A549 treated with Mapracorat at 1 μM for 4 hours (cell line): ENCODE results near the gene NDUFAF3. TPM values are rescaled to one million over a fixed set of nuclear protein-coding genes. Genes with fewer than 3 reads are reported as not detected.

Experiments
- total RNA-seq: library from RNA; stranded (reverse); fragments of 200-300 nt; extraction: Qiagen RNA extraction; gene quantifications from 5 replicates; pipeline ENCODE4 v1.2.3, GENCODE V29; 2022

The NDUFAF3 gene
- 61.9 to 93.9 TPM (median 86.0 TPM) in 5 replicates for total RNA-seq

GRCh38 chr3:49021813-49022687 is at the start of gene NDUFAF3:
NDUFAF3 (plus strand) TSS chr3:49022121; CDS start chr3:49022145, 24 bp downstream.

GRCh38 chr3:48989796-48990635 is 31.9 kb upstream of the NDUFAF3 start, which contains the start of gene P4HTM:
P4HTM (plus strand) TSS chr3:48990241; CDS start chr3:48990257, 16 bp downstream.

GRCh38 chr3:49007068-49007770 is 14.7 kb upstream of the NDUFAF3 start, which contains the start of gene WDR6:
WDR6 (plus strand) TSS chr3:49007391; CDS start chr3:49007432, 41 bp downstream.

GRCh38 chr3:49017971-49018706 is 3.8 kb upstream of the NDUFAF3 start, which contains the start of gene DALRD3:
DALRD3 (minus strand) TSS chr3:49018580; CDS start chr3:49018564, 16 bp downstream.

GRCh38 chr3:49028673-49029562 is 7.0 kb downstream of the NDUFAF3 start, which contains the start of gene IMPDH2:
IMPDH2 (minus strand) TSS chr3:49029398; CDS start chr3:49029350, 48 bp downstream.

Other genes starting within 250 kb of the NDUFAF3 start
- gene PRKAR2A, start 174.2 kb upstream of the NDUFAF3 start, total RNA-seq, result 15.5 to 21.0 TPM (median 18.0 TPM) in 5 replicates
- gene SLC25A20, start 123.2 kb upstream of the NDUFAF3 start, total RNA-seq, result 10.0 to 12.2 TPM (median 10.6 TPM) in 5 replicates
- gene ARIH2, start 103.3 kb upstream of the NDUFAF3 start, total RNA-seq, result 53.1 to 63.5 TPM (median 57.3 TPM) in 5 replicates
- 12.7 to 19.4 TPM (median 18.5 TPM) in 5 replicates for gene P4HTM, start 31.9 kb upstream of the NDUFAF3 start, total RNA-seq
- 56.1 to 78.2 TPM (median 75.6 TPM) in 5 replicates for gene WDR6, start 14.7 kb upstream of the NDUFAF3 start, total RNA-seq
- gene DALRD3, start 3.5 kb upstream of the NDUFAF3 start, total RNA-seq, result 19.6 to 25.4 TPM (median 24.4 TPM) in 5 replicates
- gene IMPDH2, start 7.3 kb downstream of the NDUFAF3 start, total RNA-seq, result 151 to 161 TPM (median 154 TPM) in 5 replicates
- gene QRICH1, start 72.0 kb downstream of the NDUFAF3 start, total RNA-seq, result 37.1 to 40.0 TPM (median 38.9 TPM) in 5 replicates
- 121 to 151 TPM (median 137 TPM) in 5 replicates for gene QARS1, start 82.6 kb downstream of the NDUFAF3 start, total RNA-seq
- 17.2 to 23.8 TPM (median 23.3 TPM) in 5 replicates for gene USP19, start 98.7 kb downstream of the NDUFAF3 start, total RNA-seq
- 82.0 to 115 TPM (median 113 TPM) in 5 replicates for gene LAMB2, start 110.9 kb downstream of the NDUFAF3 start, total RNA-seq
- gene CCDC71, start 144.2 kb downstream of the NDUFAF3 start, total RNA-seq, result 12.1 to 15.3 TPM (median 12.2 TPM) in 5 replicates
- 4.4 to 7.0 TPM (median 5.7 TPM) in 5 replicates for gene KLHDC8B, start 149.5 kb downstream of the NDUFAF3 start, total RNA-seq